Stimulated activated CD4-positive, alpha-beta T cell treated with anti-CD3 and anti-CD28 coated beads, Interleukin-4, amount 100 ng/mL, for 48 hours (primary cell): Measurements from ENCODE around the gene SCEL.

Experiments
- DNase-seq, 2 donors: peaks; one replicate each; pipeline ENCODE4 v3.0.0-alpha.2; 2020; ENCODE audit warnings: low read depth in 2 of 2

Gene SCEL

GRCh38 chr13:77521194-77521593, 14.3 kb upstream of the SCEL start:
- DNase-seq, result no peak

DNA sequence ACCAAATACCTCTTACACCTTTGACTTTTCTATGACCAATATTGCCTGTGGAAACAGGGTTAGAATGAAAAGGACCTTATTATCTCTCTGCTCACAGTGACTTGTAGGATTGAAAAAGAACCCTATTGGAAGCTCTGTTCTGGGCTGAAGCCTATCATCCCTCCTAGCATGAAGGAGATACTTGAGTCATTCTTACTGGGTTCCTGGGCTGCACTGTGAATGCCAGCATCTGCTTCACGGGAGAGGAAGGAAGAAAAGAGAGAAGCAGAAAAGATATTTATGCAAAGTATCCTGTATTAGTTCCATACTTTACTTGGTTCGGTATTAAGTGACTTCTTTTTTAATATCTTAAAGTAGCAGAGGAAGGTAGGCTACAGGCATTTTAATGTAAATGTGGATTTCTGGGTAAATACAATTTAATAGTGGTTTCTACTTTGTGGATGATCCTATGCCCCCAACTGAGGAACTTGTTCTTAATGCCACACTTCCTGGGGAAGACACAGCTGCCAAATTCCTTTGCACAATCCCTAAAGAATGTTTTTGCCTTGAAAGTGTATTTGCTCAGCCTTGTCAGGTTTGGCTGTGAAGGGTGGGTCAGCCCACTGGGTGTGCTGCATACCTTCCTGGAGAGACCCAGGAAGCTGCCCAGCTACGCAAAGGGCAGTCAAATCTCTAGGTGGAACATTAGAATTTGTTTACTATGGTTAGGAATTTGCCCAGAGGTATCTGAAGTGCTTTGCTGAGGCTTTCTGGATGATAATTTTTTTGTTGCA, 13.7 kb upstream of the SCEL start:
- no peak for DNase-seq

DNA sequence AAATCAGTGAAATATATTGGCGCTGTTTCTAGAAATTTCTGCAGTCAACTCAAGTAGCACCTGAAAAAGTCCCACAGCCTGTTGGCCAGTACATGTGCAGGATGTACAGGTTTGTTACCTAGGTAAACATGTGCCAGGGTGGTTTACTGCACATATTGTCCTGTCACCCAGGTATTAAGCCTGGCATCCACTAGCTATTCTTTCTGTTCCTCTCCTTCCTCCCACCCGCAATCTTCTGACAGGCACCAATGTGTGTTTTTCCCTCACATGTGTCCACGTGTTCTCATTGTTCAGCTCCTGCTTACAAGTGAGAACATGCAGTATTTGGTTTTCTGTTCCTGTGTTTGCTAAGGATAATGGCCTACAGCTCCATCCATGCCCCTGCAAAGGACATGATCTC, 13.1 kb upstream of the SCEL start:
- DNase-seq, result no peak

DNA sequence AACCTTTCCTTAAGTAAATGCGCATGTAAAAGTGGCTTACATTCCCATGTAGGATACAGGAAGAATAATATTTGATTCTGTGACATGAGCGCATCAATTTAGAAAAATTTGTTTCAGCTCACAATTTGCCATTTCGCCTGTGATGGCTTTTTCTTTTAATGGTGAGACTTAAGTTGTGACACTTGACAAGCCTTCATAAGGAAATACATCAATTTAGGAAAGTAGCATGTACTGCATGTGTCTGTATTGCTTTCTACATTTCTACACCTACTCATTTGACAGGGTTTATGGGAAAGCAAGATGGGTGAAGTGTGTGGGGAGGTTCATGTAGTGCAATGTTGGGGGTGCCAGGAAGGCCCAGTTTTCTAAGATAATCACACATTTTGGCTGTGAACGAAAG, 12.1 kb upstream of the SCEL start:
- no peak for DNase-seq

DNA sequence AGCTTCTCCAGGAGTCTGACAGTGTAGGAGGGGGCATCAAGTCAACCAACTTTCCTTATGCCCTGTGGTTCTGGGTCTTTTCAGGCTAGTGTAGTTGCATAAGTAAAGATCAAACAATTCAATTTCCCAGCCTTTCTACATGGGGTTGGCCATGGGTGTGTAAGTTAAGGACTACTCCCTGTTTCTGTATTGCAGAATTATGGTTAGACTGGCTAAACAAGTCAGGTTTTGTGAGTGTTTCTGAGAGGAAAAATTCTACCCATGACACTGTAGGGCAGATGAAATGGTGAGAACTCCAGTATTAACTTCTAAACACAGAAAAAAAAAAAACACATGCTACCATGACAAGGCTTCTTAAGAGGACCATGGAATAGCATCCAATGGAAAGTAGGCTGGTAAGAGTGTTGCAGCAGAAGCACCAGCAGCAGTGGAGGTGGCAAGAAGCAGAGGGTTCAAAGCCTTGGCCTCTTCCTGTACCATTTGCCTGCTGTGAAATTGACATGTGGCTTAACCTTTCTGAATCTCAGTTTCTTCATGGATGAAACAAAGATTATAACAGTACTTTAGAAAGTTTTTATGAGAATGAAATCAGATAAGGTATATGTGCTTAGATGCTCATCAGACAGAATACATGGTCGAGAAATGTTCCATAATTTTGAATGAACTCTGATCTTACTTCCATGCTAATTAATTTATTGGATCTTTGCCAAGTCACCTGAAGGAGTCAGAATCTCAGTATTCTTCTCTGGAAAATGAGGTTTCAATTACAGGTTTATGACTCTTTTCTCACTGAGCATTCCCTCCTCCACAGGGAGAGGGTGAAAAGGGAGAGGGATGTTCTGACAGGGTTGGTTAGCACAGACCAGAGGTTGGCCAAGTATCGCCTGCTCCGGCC, 11.4 kb upstream of the SCEL start:
- no peak for DNase-seq

DNA sequence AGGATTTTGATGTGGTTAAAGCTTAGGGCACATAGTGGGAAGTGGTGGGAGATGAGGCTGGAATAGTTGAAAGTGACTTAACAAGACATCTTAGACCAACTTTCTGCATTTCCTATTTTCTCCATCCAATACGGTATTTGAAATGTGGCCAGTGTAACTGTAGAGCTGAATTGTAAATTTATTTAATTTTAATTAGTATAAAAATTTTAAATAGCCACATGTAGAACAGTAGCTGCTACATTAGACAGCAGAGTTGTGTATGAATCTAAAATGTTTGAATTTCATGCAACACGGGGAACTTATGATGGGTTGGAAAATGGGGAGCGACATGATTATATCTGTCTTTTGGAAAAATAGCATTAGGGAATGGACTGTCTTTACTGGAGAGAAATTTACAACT, 7.1 kb upstream of the SCEL start:
- DNase-seq, result no peak

DNA sequence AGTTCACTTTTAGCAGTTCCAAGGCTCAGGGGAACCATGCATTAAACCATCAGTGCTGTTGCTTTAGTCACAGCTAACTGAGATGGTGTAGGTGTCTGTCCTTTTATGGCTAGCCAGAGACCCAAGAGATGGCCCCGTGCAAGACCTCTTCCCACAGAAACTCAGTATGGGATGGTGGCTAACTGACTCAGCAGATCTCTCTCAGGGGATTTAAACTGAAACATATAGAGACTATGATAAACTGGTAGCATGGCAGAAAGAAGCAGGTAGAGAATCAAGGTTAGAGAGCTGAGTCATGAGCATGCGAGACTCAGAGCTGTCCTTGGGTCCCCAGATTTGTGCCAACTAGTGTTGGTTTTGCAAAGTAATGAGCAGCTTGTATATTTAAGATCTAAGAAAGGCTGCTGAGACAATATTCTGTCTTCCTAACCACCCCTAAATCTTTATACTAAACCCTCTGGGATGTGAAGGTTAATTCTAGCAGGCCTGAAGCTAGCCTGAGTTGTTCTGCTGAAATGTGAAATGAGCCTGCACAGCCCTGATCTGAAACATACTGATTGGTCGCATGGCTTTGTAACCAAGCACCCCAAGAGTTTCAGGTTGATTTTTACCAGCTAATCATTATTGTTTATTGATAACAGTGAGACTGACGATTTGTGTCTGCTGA, 6.5 kb upstream of the SCEL start:
- no peak for DNase-seq

DNA sequence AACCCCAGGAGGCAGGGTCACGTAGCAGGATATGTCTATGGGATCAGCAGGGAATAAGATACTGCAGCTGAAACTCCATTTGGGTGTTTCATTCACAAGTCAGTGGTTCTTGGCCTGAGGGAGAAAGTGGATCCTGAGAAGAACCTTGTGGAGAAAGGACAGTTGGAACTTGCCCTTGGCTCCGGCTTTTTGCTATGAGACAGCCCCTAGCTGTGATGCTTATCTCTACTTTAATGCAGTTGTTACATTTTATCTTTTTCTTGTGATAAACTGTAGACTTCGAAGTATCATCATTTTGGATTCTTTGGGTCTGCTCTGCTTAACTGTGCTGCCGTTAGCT, 6.0 kb upstream of the SCEL start:
- DNase-seq, result no peak

DNA sequence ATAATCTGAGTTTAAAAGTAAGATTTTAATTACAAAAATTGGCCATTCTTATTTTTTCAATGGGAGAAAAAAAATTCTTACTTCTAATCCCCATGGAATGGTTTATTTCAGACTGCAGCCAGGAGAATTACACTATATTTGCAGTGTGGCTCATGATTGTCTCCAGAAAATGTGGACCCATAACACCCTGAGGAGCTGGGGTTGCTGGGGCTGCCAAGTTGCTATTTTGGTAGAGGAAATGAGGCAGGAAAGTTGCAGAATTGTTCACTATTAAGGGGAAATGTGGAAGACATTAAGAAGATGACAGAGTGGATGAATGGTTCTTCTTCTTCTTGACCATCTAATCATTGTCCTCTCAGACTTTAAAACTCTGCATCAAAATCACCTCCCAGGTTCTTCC, 4.6 kb upstream of the SCEL start:
- no peak for DNase-seq

GRCh38 chr13:77532983-77533382, 2.5 kb upstream of the SCEL start:
- DNase-seq, result no peak

DNA sequence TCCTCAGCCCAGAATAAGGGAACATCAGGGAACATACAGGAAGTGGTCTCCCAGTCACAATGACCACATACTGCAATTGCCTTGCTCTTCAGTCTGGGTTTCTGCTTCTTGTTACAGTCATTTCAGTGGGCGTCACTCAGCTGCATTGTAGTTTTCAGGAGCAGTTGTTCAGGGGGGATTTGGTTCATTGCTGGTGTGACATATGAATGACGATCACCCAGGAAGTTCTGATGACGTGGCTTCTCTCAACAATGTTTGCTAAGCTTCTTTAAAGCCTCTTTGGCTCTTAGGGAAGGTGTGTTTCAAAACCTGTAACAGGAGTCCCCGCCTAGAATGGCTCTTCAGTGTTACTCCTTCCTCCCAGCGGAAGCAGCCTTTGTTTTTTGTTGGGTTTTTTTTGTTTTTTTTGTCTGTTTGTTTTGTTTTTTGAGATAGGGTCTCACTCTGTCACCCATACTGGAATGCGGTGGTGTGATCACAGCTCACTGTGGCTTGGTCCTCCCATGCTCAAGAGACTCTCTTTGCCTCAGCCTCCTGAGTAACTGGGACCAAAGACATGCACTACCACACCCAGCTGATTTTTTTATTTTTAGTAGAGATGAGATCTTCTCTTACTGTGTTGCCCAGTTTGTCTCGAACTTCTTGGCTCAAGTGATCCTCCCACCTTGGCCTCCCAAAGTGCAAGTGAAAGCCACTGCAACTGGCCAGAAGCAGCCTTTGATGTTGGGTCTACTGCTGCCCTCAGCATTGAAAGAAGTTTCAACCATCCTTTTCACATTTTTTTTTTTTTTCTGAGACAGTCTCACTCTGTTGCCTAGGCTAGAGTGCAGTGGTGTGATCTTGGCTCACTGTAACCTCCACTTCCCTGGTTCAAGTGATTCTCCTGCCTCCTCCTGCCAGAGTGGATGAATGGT, 1.4 kb upstream of the SCEL start:
- no peak for DNase-seq

DNA sequence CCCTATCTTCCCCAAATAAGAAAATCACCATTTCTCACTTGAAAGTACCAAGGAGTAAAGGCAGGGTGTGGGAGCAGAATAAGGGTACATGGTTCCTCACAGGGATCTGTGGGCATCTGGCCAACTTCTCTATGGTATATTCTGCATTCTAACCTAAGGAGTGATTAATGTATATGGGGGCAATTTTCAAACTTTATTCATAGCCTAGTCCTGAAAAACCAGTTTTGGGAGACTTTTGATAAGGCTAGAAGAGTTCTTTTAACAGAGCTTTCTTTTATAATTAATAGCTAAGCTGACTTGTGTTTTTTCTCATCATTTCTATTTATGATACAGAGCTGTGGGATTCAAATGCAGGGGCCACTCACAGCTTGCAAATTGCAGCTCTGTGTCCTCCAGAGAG, 852 bp downstream of the SCEL start:
- DNase-seq, result no peak

GRCh38 chr13:77537289-77537919, 1.9 kb downstream of the SCEL start:
- no peak for DNase-seq

DNA sequence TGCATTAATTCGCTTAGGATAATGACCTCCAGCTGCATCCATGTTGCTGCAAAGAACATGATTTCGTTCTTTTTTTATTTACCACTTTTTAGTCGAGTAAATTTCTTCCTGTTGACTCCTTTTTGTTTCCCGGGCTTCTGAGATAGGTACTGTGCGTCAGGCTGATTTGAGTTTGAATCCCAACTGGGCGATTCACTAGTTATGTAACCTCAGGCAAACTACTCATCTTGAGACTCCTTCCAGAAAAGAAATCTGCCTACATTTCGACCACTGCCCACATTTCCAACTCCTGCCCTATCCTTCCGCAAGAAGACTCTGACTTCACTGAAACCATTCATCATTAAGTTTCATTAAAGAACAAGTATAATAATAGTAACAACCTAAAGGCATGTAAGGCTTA, 8.2 kb downstream of the SCEL start:
- no peak for DNase-seq

DNA sequence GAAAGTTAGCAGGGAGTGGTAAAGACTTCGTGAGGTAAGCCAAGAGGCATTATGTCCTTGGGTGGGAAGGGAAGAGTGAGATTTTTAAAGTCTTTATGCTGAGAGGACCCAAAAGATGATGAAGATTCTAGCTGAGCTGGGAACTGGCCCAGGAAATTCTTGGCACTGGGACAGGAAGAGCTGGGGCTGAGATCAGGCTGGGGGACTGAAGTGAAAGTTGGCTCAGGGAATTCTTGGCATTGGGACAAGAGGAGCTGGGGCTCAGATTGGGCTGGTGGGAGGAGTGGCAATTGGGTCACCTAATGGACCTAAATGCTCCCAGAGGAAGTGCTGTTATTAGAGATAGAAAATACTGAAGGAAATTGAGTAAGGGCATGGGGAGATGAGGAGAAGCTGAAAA, 8.8 kb downstream of the SCEL start:
- no peak for DNase-seq

GRCh38 chr13:77544758-77545338, 9.3 kb downstream of the SCEL start:
- DNase-seq, result no peak

DNA sequence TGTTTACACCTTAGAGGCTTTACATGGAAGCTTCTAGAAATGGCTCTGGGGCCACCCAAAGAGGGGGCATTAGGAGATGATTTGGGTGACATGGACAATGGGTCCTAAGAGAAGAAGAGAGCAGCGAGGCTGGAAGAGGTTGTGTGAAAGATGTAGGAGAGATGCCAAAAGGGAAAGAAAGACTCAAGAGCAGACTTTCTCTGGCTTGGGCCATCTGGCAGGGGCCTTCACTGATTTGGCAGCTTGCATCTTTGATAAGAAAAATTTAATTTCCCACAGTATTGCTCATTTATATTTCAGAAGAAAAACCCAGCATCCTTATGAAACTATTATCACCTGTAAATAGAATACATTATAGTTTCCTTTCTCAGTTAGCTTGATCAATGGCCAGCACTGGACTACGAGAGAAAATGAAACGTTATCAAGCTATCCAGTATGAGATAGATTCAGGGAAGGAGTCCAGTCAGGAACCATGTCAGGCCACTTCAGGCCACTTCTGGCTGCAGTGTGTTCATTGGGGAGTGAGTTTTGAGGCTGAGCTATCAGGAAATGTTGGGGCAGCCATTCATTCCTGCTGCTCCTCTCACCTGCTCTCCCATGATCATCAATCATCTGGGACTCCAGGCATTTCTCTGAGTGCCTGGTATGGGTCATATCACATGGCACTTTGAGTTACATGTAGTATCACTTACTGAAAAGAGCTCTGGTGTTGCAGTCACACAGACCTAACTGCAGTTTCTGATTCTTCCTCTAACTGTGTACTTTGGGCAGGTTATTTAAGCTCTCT, 10.3 kb downstream of the SCEL start:
- DNase-seq, result no peak

GRCh38 chr13:77548095-77548494, 12.6 kb downstream of the SCEL start:
- DNase-seq, result no peak

DNA sequence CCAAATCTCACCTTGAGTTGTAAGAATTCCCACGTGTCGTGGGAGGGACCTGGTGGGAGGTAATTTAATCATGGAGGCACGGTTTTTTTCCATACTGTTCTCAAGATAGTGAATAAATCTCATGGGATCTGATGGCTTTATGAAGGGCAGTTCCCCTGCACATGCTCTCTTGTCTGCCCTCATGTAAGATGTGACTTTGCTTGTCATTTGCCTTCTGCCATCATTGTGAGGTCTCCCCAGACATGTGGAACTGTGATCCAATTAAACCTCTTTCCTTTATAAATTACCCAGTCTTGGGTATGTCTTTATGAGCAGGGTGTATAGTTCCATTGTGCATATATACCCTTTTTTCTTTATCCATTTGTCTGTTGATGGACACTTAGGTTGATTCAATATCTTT, 13.1 kb downstream of the SCEL start:
- DNase-seq, result no peak

- DNase-seq, result no peak
These were observed 18.6 kb downstream of the SCEL start for GRCh38 chr13:77554069-77554468.
